IMR-90 (cell line): ENCODE measurements around the gene BAZ2A. TPM values are rescaled to one million over a fixed set of nuclear protein-coding genes. Genes with fewer than 3 reads are reported as not detected.

Experiments
- ATAC-seq: fragments of 200-7000 bp; cut with Tn5 transposase; 2 replicates; pipeline ENCODE4 v1.9.1; 2020; ENCODE audit warnings: low read depth, mild to moderate bottlenecking, moderate library complexity
- BruUV-seq: library from RNA; stranded (reverse); fragments of 400-500 nt; replicated peaks from 2 replicates; lab custom pipeline; 2021; lab: Mats Ljungman, UMichigan
- CTCF ChIA-PET: fragments of 300-600 bp; formaldehyde crosslinking; extraction: SDS; loops from one replicate; lab custom pipeline; 2021; ENCODE audit warnings: antibody characterized with exemption; lab: Yijun Ruan, JAX
- POLR2A ChIA-PET: fragments of 300-600 bp; sonication (Branson Sonifier 250); formaldehyde crosslinking; loops from one replicate; lab custom pipeline; 2022; ENCODE audit warnings: antibody characterized with exemption; ENCODE audit not compliant: unreplicated experiment; lab: Charles Lee
- DNase-seq: peaks from one replicate; pipeline ENCODE4 v3.0.0; 2013
- H2AFZ ChIP-seq: replicated peaks from 2 replicates; pipeline ENCODE3; 2013; ENCODE audit warnings: low read length, mild to moderate bottlenecking; ENCODE audit not compliant: poor library complexity
- H2AK5ac ChIP-seq: 2 replicates; pipeline ENCODE4 v1.6.1; 2013; ENCODE audit warnings: low read depth, low read length, inconsistent platforms
- H2AK9ac ChIP-seq: replicated peaks from 2 replicates; pipeline ENCODE3; 2013; ENCODE audit warnings: mild to moderate bottlenecking, low read depth, low read length, moderate library complexity; ENCODE audit not compliant: poor library complexity
- H2BK120ac ChIP-seq: 2 replicates; pipeline ENCODE4 v1.6.1; 2013; ENCODE audit warnings: low read depth, low read length, inconsistent platforms
- H2BK15ac ChIP-seq: 3 replicates; pipeline ENCODE4 v1.6.1; 2013; ENCODE audit warnings: low read depth, low read length, inconsistent platforms
- H2BK20ac ChIP-seq: 2 replicates; pipeline ENCODE4 v1.6.1; 2013; ENCODE audit warnings: low read depth, mild to moderate bottlenecking, inconsistent platforms, low read length, moderate library complexity
- H2BK5ac ChIP-seq: 2 replicates; pipeline ENCODE4 v1.6.1; 2013; ENCODE audit warnings: mild to moderate bottlenecking, low read depth, low read length, inconsistent platforms; ENCODE audit not compliant: poor library complexity, severe bottlenecking
- H3K14ac ChIP-seq: replicated peaks from 2 replicates; pipeline ENCODE4 v1.6.1; 2013; ENCODE audit warnings: low read depth, low read length, inconsistent platforms
- H3K18ac ChIP-seq: 2 replicates; pipeline ENCODE4 v1.6.1; 2013; ENCODE audit warnings: low read depth, low read length, control low read depth
- H3K23ac ChIP-seq: 2 replicates; pipeline ENCODE4 v1.6.1; 2013; ENCODE audit warnings: low read depth, low read length, inconsistent platforms
- H3K27ac ChIP-seq: 2 replicates; pipeline ENCODE4 v1.5.1; 2013; ENCODE audit warnings: mild to moderate bottlenecking, control low read depth, low read length; ENCODE audit not compliant: insufficient read depth
- H3K27me3 ChIP-seq: 2 replicates; pipeline ENCODE4 v1.6.1; 2013; ENCODE audit warnings: low read length; ENCODE audit not compliant: control insufficient read depth, insufficient read depth
- H3K36me3 ChIP-seq: 2 replicates; pipeline ENCODE4 v1.6.1; 2013; ENCODE audit warnings: low read length, mixed read lengths; ENCODE audit not compliant: control insufficient read depth, insufficient read depth
- H3K4ac ChIP-seq: 2 replicates; pipeline ENCODE4 v1.6.1; 2013; ENCODE audit warnings: low read depth, low read length, inconsistent platforms
- H3K4me1 ChIP-seq: 2 replicates; pipeline ENCODE4 v1.6.1; 2013; ENCODE audit warnings: low read length, mixed read lengths; ENCODE audit not compliant: control insufficient read depth, insufficient read depth
- H3K4me2 ChIP-seq: 2 replicates; pipeline ENCODE4 v1.6.1; 2013; ENCODE audit warnings: low read depth, mild to moderate bottlenecking, control low read depth, low read length, moderate library complexity
- H3K4me3 ChIP-seq: 2 replicates; pipeline ENCODE4 v1.5.1; 2013; ENCODE audit warnings: low read depth, mild to moderate bottlenecking, control low read depth, low read length, moderate library complexity; ENCODE audit not compliant: insufficient read depth
- H3K56ac ChIP-seq: 2 replicates; pipeline ENCODE4 v1.6.1; 2013; ENCODE audit warnings: low read length, inconsistent platforms; ENCODE audit not compliant: insufficient read depth; ENCODE audit errors: extremely low read depth
- H3K79me1 ChIP-seq, 2 experiments: 2 replicates each; pipeline ENCODE4 v1.6.1; 2013; ENCODE audit warnings: low read length in 2 of 2, inconsistent platforms in 1 of 2, low read depth in 1 of 2
- H3K9ac ChIP-seq: 2 replicates; pipeline ENCODE4 v1.6.1; 2013; ENCODE audit warnings: low read depth, low read length, control low read depth
- H3K9me1 ChIP-seq: 2 replicates; pipeline ENCODE4 v1.6.1; 2013; ENCODE audit warnings: low read length, inconsistent platforms; ENCODE audit not compliant: insufficient read depth
- H3K9me3 ChIP-seq: 2 replicates; pipeline ENCODE4 v1.6.1; 2013; ENCODE audit warnings: low read length; ENCODE audit not compliant: control insufficient read depth, insufficient read depth
- H4K20me1 ChIP-seq: 2 replicates; pipeline ENCODE4 v1.6.1; 2013; ENCODE audit warnings: low read length, inconsistent platforms; ENCODE audit not compliant: insufficient read depth
- H4K5ac ChIP-seq: 2 replicates; pipeline ENCODE4 v1.6.1; 2013; ENCODE audit warnings: mild to moderate bottlenecking, low read depth, low read length, control low read depth
- H4K8ac ChIP-seq, 2 experiments: 2 replicates each; pipeline ENCODE4 v1.6.1; 2013; ENCODE audit warnings: low read depth in 2 of 2, low read length in 2 of 2, control low read depth in 1 of 2, inconsistent platforms in 1 of 2
- H4K91ac ChIP-seq: 2 replicates; pipeline ENCODE4 v1.6.1; 2013; ENCODE audit warnings: low read depth, low read length, inconsistent platforms; ENCODE audit not compliant: insufficient read depth
- ELK1 ChIP-seq: fragments of 150-350 bp; IDR thresholded peaks from 2 replicates; pipeline ENCODE4 v1.6.1; 2016; ENCODE audit warnings: low read depth, mild to moderate bottlenecking, low read length, moderate library complexity, borderline replicate concordance
- FOS ChIP-seq: fragments of 150-350 bp; IDR thresholded peaks from 2 replicates; pipeline ENCODE4 v1.6.1; 2016; ENCODE audit warnings: low read depth, low read length
- MAZ ChIP-seq: IDR thresholded peaks from 2 replicates; pipeline ENCODE4 v1.6.1; 2012; ENCODE audit warnings: low read depth, mild to moderate bottlenecking, low read length, improper control_type of control experiment, moderate library complexity, borderline replicate concordance
- NFE2L2 ChIP-seq: fragments of 150-350 bp; IDR thresholded peaks from 2 replicates; pipeline ENCODE4 v1.6.1; 2016; ENCODE audit warnings: low read depth, mild to moderate bottlenecking, low read length
- RAD21 ChIP-seq: IDR thresholded peaks from 2 replicates; pipeline ENCODE4 v1.6.1; 2012; ENCODE audit warnings: low read length, improper control_type of control experiment
- RCOR1 ChIP-seq: IDR thresholded peaks from 2 replicates; pipeline ENCODE4 v1.6.1; 2012; ENCODE audit warnings: mild to moderate bottlenecking, low read length, improper control_type of control experiment; ENCODE audit not compliant: insufficient replicate concordance
- SMC3 ChIP-seq: fragments of 150-350 bp; IDR thresholded peaks from 2 replicates; pipeline ENCODE4 v1.6.1; 2016; ENCODE audit warnings: low read depth, mild to moderate bottlenecking, antibody characterized with exemption, low read length, moderate library complexity
- WGBS, 2 experiments: methylation state at CpG; one replicate each; pipeline versions ENCODE4 v1.1.5 to v1.1.7; 2013; ENCODE audit warnings: missing lambda C conversion rate in 2 of 2; ENCODE audit not compliant: insufficient read length in 1 of 2; ENCODE audit errors: extremely low coverage in 2 of 2; 5-methylcytosine and 5-hydroxymethylcytosine counted together
- dilution Hi-C: fragments of 300-500 bp; cut with HindIII; formaldehyde crosslinking; loops from one replicate; pipeline ENCODE4 v1.14.3; 2018; ENCODE audit warnings: low sequenced_read_pairs; ENCODE audit not compliant: unreplicated experiment
- in situ Hi-C: fragments of 300-500 bp; cut with MboI; formaldehyde crosslinking; loops from 3 replicates; pipeline ENCODE4 v1.14.3; 2019; ENCODE audit warnings: low sequenced_read_pairs, inconsistent platforms, mixed read lengths
- intact Hi-C: fragments of 100-400 bp; cut with micrococcal nuclease; formaldehyde crosslinking; loops from 2 replicates; pipeline ENCODE4 v1.10.0; 2022
- polyA plus RNA-seq, 3 experiments: library from polyadenylated mRNA; depleted of rRNA; stranded (reverse); fragments of >200 nt; gene quantifications; 2 replicates each; pipeline ENCODE4 v1.2.3, GENCODE V29; 2012; ENCODE audit warnings: low replicate concordance in 1 of 3
- total RNA-seq: library from RNA; depleted of rRNA; stranded (reverse); fragments of >200 nt; gene quantifications from 2 replicates; pipeline ENCODE4 v1.2.3, GENCODE V29; 2012

Gene BAZ2A
- total and polyA plus RNA-seq, 2 of the 4 experiments (the other 2 are of a cell fraction): 15.4 to 42.8 TPM

GRCh38 chr12:56551070-56551469 is 79.1 kb downstream of the BAZ2A start:
- Histone ChIP-seq H2AK9ac (no peak overlapping the region), H3K56ac (no peak overlapping the region), H3K18ac (no peak overlapping the region), H3K9me1 (peaks cover 19% of the 10 kb centered on the region), H3K27me3 (no peaks in the 10 kb centered on the region), H2AK5ac (no peak overlapping the region), H3K14ac (no peak overlapping the region), H2BK5ac (no peak overlapping the region), H3K36me3 (peaks cover 8% of the 10 kb centered on the region), H2BK120ac (no peak overlapping the region), H2BK15ac (no peak overlapping the region), H3K4me2 (no peak overlapping the region), H4K20me1 (peaks cover 87% of the 10 kb centered on the region), H2BK20ac (no peak overlapping the region), H3K9ac (no peak overlapping the region), H4K5ac (no peak overlapping the region), H3K4me3 (no peak overlapping the region), H3K9me3 (no peaks in the 10 kb centered on the region), H3K4ac (no peak overlapping the region), H3K23ac (no peak overlapping the region), H3K79me1 (peaks cover 29 to 77% of the 10 kb centered on the region in 2 experiments), H2AFZ (no peak overlapping the region), H4K91ac (no peak overlapping the region), H3K27ac (no peak overlapping the region), H4K8ac (no peak overlapping the region), H3K4me1 (no peaks in the 10 kb centered on the region)
- dilution Hi-C loops: no loop called here
- in situ Hi-C loops: no loop called here
- intact Hi-C loops: no loop called here
- TF ChIP-seq RAD21: no peak
- no peak for TF ChIP-seq RCOR1
- no peak for TF ChIP-seq SMC3
- no peak for TF ChIP-seq NFE2L2
- TF ChIP-seq ELK1: no peak
- no peak for TF ChIP-seq MAZ
- no peak for TF ChIP-seq FOS
- DNase-seq (no peak), ATAC-seq (no peak)
- ChIA-PET CTCF (no interaction called here), POLR2A (no interaction called here)
- WGBS, 2 experiments: no CpG with 5 or more reads among the region's 5 CpGs
- BruUV-seq: no TSS peak
